HG02981 (cell line): ENCODE measurements around the gene CES2.
"Not testable (repeated sequence)": the region's sequence is repeated elsewhere in the genome, so short reads cannot be mapped to it uniquely, and the experiment has no call there.

Experiments
- ATAC-seq: cut with Tn5 transposase; IDR thresholded peaks from one replicate; pipeline ENCODE4 v1.9.1; 2021; ENCODE audit warnings: mild to moderate bottlenecking, moderate library complexity; ENCODE audit not compliant: unreplicated experiment

CES2 gene

GRCh38 chr16:66934138-66934838 is 1.0 kb upstream of the CES2 start, which contains the start of gene CIAO2B:
Gene CIAO2B, minus strand, starts transcription at chr16:66934402. Its CDS starts 38 bp downstream, at chr16:66934364.
- peak; percentile 77 for ATAC-seq

GRCh38 chr16:66934839-66935313 is 440 bp upstream of the CES2 start:
- ATAC-seq, result not testable (repeated sequence)

GRCh38 chr16:66936462-66936861 is 1.1 kb downstream of the CES2 start:
- no peak for ATAC-seq

- no peak for ATAC-seq
Observed at GRCh38 chr16:66936889-66937554, 1.7 kb downstream of the CES2 start.

- no peak for ATAC-seq
Observed at GRCh38 chr16:66937725-66938337, 2.5 kb downstream of the CES2 start.

- ATAC-seq, result no peak
Observed at GRCh38 chr16:66939366-66939765, 4.0 kb downstream of the CES2 start.

GRCh38 chr16:66940236-66940635 is 4.9 kb downstream of the CES2 start:
- no peak for ATAC-seq

- no peak for ATAC-seq
Observed at GRCh38 chr16:66942981-66943380, 7.7 kb downstream of the CES2 start.

- ATAC-seq, result no peak
Observed at GRCh38 chr16:66943426-66944053, 8.2 kb downstream of the CES2 start.

- no peak for ATAC-seq
Observed at GRCh38 chr16:66944054-66944441, 8.7 kb downstream of the CES2 start.

- ATAC-seq, result not testable (repeated sequence)
Observed at GRCh38 chr16:66944971-66945370, 9.7 kb downstream of the CES2 start.

GRCh38 chr16:66945939-66946338 is 10.6 kb downstream of the CES2 start:
- no peak for ATAC-seq

- no peak for ATAC-seq
Observed at GRCh38 chr16:66946541-66946940, 11.2 kb downstream of the CES2 start.

GRCh38 chr16:66946974-66947301 is 11.6 kb downstream of the CES2 start:
- no peak for ATAC-seq

- ATAC-seq, result peak; percentile 62
Observed at GRCh38 chr16:66947302-66948065, 12.2 kb downstream of the CES2 start.

GRCh38 chr16:66948134-66948836 is 13.0 kb downstream of the CES2 start:
- no peak for ATAC-seq

- no peak for ATAC-seq
Observed at GRCh38 chr16:66948837-66949225, 13.5 kb downstream of the CES2 start.

- ATAC-seq, result no peak
Observed at GRCh38 chr16:66949472-66949871, 14.2 kb downstream of the CES2 start.

GRCh38 chr16:66950437-66950836 is 15.1 kb downstream of the CES2 start:
- no peak for ATAC-seq
